ENCODE data around the gene BCL7A. TPM values are rescaled to one million over a fixed set of nuclear protein-coding genes. Genes with fewer than 3 reads are reported as not detected.

BCL7A gene
- total RNA-seq, 1 experiment from 2014 or later: 18.2 TPM

DNA sequence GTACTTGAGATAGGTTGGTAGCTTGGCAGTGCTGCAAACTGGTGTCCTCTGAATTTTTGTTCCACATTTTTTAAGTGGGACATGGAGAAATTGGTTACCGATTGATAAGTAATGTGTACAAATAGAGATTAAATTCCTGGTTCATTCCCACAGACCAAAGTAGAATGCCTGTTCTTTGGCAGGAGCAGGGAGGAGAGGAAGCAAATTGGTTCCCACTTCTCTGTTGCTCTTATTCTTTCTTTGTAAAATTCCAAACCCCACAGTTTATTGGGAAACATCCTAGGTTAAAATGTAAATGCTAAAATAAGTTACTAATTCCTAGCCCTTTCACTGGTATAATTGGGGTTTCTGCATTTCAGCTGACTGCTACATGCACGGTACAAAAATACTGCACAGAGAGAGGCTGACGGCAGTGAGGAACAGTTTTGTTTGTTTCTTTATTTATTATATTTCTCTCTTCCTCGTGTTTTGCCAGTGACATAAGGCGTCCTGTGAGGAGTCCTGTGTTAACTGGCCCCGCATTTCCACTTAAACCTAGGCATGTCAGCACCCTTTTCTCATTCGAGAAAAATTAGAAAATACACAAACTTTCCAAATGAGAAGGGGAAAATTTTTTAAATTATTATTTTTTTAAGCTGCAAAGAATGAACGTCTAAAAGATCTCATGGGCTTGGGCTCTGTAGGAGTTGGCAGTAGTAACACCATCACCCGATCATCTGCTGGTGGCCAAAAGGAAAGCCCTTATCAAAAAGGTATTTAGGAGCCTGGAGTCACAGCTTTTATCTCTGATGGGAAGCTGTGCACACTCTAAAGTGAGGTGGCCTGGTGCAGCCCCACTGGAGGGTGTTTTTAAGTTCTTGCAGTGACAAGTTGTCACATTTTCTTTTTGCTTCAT is 25.4 kb upstream of the BCL7A start:
- no peak overlapping the region for H3K56ac ChIP-seq (ENCODE audit: insufficient read length, low read depth, low read length)
- Mint-ChIP-seq H3K27me3 (ENCODE audit: low read depth) (no peaks in the 10 kb centered on the region), H3K9me3 (peaks cover 7 to 10% of the 10 kb centered on the region in 2 experiments; a peak in 2 of 5 replicates), H3K27ac (no peak overlapping the region; a peak in 1 of 7 replicates), H3K36me3 (ENCODE audit: insufficient read depth in 1 of 3, low read depth in 3 of 3) (peaks cover 0 to 9% (median 0%) of the 10 kb centered on the region in 3 experiments; a peak in 2 of 7 replicates), H3K4me1 (peaks cover 5 to 9% of the 10 kb centered on the region in 2 experiments), H3K4me3 (no peak overlapping the region)
- no CpG with 5 or more reads among the region's 9 CpGs for WGBS (ENCODE audit: extremely low coverage, insufficient read length, low lambda C conversion rate)
- H3K4ac ChIP-seq (ENCODE audit: low read depth, low read length): no peak overlapping the region
- no peaks in the 10 kb centered on the region for H3K27me3 ChIP-seq (ENCODE audit: insufficient read depth, low read length)
- no peak overlapping the region for H2BK12ac ChIP-seq (ENCODE audit: insufficient read length, low read depth, low read length)
- H3K18ac ChIP-seq (ENCODE audit: insufficient read length, low read depth, low read length): no peak overlapping the region
- H2AK5ac ChIP-seq (ENCODE audit: insufficient read length, low read length): no peak overlapping the region
- no peaks in the 10 kb centered on the region for H3K9me3 ChIP-seq (ENCODE audit: control insufficient read depth, low read depth, low read length)
- H3K9ac ChIP-seq (ENCODE audit: extremely low read depth, insufficient read length, low read length): no peak overlapping the region
- H4K8ac ChIP-seq (replicated peaks; ENCODE audit: insufficient read length, low read depth, low read length): no peak overlapping the region
- no peaks in the 10 kb centered on the region for H3K79me1 ChIP-seq (ENCODE audit: insufficient read depth, low read depth, low read length, poor library complexity, severe bottlenecking)
- no peak overlapping the region for H3K4me2 ChIP-seq (ENCODE audit: insufficient read depth, insufficient read length, low read length)
- TF ChIP-seq, protein P1, sequence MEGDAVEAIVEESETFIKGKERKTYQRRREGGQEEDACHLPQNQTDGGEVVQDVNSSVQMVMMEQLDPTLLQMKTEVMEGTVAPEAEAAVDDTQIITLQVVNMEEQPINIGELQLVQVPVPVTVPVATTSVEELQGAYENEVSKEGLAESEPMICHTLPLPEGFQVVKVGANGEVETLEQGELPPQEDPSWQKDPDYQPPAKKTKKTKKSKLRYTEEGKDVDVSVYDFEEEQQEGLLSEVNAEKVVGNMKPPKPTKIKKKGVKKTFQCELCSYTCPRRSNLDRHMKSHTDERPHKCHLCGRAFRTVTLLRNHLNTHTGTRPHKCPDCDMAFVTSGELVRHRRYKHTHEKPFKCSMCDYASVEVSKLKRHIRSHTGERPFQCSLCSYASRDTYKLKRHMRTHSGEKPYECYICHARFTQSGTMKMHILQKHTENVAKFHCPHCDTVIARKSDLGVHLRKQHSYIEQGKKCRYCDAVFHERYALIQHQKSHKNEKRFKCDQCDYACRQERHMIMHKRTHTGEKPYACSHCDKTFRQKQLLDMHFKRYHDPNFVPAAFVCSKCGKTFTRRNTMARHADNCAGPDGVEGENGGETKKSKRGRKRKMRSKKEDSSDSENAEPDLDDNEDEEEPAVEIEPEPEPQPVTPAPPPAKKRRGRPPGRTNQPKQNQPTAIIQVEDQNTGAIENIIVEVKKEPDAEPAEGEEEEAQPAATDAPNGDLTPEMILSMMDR (conservative IDR thresholded peaks at IDR 0.05): no peak
- H4K91ac ChIP-seq (ENCODE audit: insufficient read length, low read depth, low read length): no peak overlapping the region
- no peak overlapping the region for H3K27ac ChIP-seq (ENCODE audit: insufficient read length, low read depth, low read length)
- H3K4me1 ChIP-seq (ENCODE audit: insufficient read depth, low read length): no peaks in the 10 kb centered on the region
- H3K23ac ChIP-seq (ENCODE audit: insufficient read length, low read depth, low read length): no peak overlapping the region
- no peak overlapping the region for H3K14ac ChIP-seq (ENCODE audit: insufficient read depth, low read length)
- no peak overlapping the region for H2BK20ac ChIP-seq (ENCODE audit: low read depth, low read length, poor library complexity, severe bottlenecking)
- no peak overlapping the region for H2AFZ ChIP-seq (ENCODE audit: low read length)
- H2BK120ac ChIP-seq (ENCODE audit: low read depth, low read length, poor library complexity, severe bottlenecking): no peak overlapping the region
- H3K79me2 ChIP-seq (ENCODE audit: insufficient read depth, low read length): no peaks in the 10 kb centered on the region
- H3T11ph ChIP-seq (ENCODE audit: low read length): no peak overlapping the region
- no peak overlapping the region for H2BK5ac ChIP-seq (ENCODE audit: insufficient read length, low read length)
- H4K5ac ChIP-seq (ENCODE audit: insufficient read length, low read depth, low read length): no peak overlapping the region
- DNase-seq: no peak
- no peak overlapping the region for H2BK15ac ChIP-seq (ENCODE audit: low read depth, low read length)
- H4K20me1 ChIP-seq (ENCODE audit: control insufficient read depth, insufficient read depth, insufficient read length): no peaks in the 10 kb centered on the region
- peaks cover 2% of the 10 kb centered on the region for H3K23me2 ChIP-seq (ENCODE audit: insufficient read length, low read depth, low read length, poor library complexity, severe bottlenecking)

All from H9 (cell line).